Heart left ventricle (tissue), 16 donors: ENCODE data around the gene TMEM198. TPM values are rescaled to one million over a fixed set of nuclear protein-coding genes. Genes with fewer than 3 reads are reported as not detected.

Experiments used
- ATAC-seq, 4 donors: fragments of 200-7000 bp; cut with Tn5 transposase; one replicate each; pipeline ENCODE4 v1.9.1; 2020 to 2022; ENCODE audit warnings: moderate library complexity in 4 of 4, mild to moderate bottlenecking in 3 of 4, moderate number of reproducible peaks in 1 of 4
- DNase-seq, 5 donors: peaks; one replicate each; pipeline ENCODE4 v3.0.0-alpha.2; 2020
- H3K27ac ChIP-seq, 12 donors: fragments of 200-600 bp; sonication (generic) in 4 of 12; one replicate each; pipeline versions ENCODE4 v1.5.0 to v1.8.0; 2016 to 2022; ENCODE audit warnings: mild to moderate bottlenecking in 2 of 12
- H3K27me3 ChIP-seq, 9 donors: fragments of 200-600 bp; sonication (generic) in 2 of 9; one replicate each; pipeline versions ENCODE4 v1.5.1 to v1.8.0; 2016 to 2022; ENCODE audit warnings: mild to moderate bottlenecking in 3 of 9
- H3K36me3 ChIP-seq, 9 donors: fragments of 200-600 bp; sonication (generic) in 2 of 9; one replicate each; pipeline versions ENCODE4 v1.5.0 to v1.8.0; 2018 to 2022; ENCODE audit warnings: mild to moderate bottlenecking in 2 of 9
- H3K4me1 ChIP-seq, 12 donors: fragments of 200-600 bp; sonication (generic) in 4 of 12; one replicate each; pipeline versions ENCODE4 v1.5.0 to v1.8.0; 2016 to 2022; ENCODE audit warnings: mild to moderate bottlenecking in 3 of 12
- H3K4me3 ChIP-seq, 12 donors: fragments of 200-600 bp; sonication (generic) in 4 of 12; one replicate each; pipeline versions ENCODE4 v1.5.0 to v1.8.0; 2017 to 2022; ENCODE audit warnings: mild to moderate bottlenecking in 9 of 12, moderate library complexity in 4 of 12
- H3K9me3 ChIP-seq, 12 donors: fragments of 200-600 bp; sonication (generic) in 4 of 12; one replicate each; pipeline versions ENCODE4 v1.5.0 to v1.8.0; 2016 to 2022; ENCODE audit warnings: mild to moderate bottlenecking in 1 of 12
- POLR2A ChIP-seq, 2 donors: fragments of 450-650 bp; IDR thresholded peaks; one replicate each; pipeline ENCODE4 v1.6.1; 2017; ENCODE audit warnings: antibody characterized with exemption in 2 of 2, mild to moderate bottlenecking in 2 of 2, moderate library complexity in 2 of 2
- WGBS, 4 donors: extraction: QIAGEN DNeasy Blood & Tissue Kit in 2 of 4; methylation state at CpG; one replicate each; pipeline versions ENCODE4 v1.1.5 to v1.1.7; 2013 to 2018; 5-methylcytosine and 5-hydroxymethylcytosine counted together
- intact Hi-C, 10 donors: fragments of 100-400 bp; cut with DNase I; formaldehyde crosslinking; loops; one replicate each; pipeline versions ENCODE4 v1.11.1 to v1.14.2; 2022
- polyA plus RNA-seq, 2 donors: library from polyadenylated mRNA; stranded (reverse); fragments of 200-250 nt; gene quantifications; one replicate each; pipeline ENCODE4 v1.2.3, GENCODE V29; 2013
- total RNA-seq, 9 donors: library from RNA; depleted of rRNA in 2 of 9; stranded (reverse); fragments of >200 nt in 2 of 9; fragmentation: NEBNext Ultra II Directional in 3 of 9; extraction: Animal tissue kit (Norgen Biotek cat#: 25700) in 3 of 9; gene quantifications; one replicate each; pipeline versions ENCODE4 v1.1.0 to v1.2.4, GENCODE V29; 2016 to 2023
- TF ChIP-seq, protein P1 (sequence below), 12 donors: fragments of 200-600 bp; sonication (generic) in 4 of 12; IDR thresholded peaks; one replicate each; pipeline versions ENCODE4 v1.5.0 to v1.8.0; 2018 to 2022; ENCODE audit warnings: antibody characterized with exemption in 12 of 12, mild to moderate bottlenecking in 5 of 12
- donor health status: ischemic (EF 13 %, LVEDD 7.1; RV severe dilation, severe dysfunction).
- donor health status: healthy with polysubstance abuse.
- donor health status: DM: no; HTN: yes; CAD: no.
- donor health status: DM: no; HTN: no; CAD: no.
- donor health status: ischemic (EF 25% LVEDD 6.9; RV normal size, moderate dysfunction).
- donor health status: ischemic (EF 25% LVEDD 5.7; RV mildly dilated, moderate dysfunction).
- donor health status: healthy.
- donor health status: DM: yes; HTN: yes; CAD: no.
- donor health status: ischemic (EF 35%, LVEDD 5.7; RV mildly dilated, moderate dysfunction).
- donor health status: nonischemic (EF 11% LVEDD 7.7; RV severe dilation, severe dysfunction).
- donor health status: DM: yes; HTN: yes; CAD: no.
- donor health status: PGD.
- donor health status: ischemic (EF 29% LVEDD 5.4; RV normal size, mild dysfunction).
- donor health status: nonischemic (EF 23%, LVEDD 6.1; RV moderate dilation, normal function).

TMEM198 gene
- total and polyA plus RNA-seq, 11 donors: 0.65 to 10.2 (median 2.3) TPM

- WGBS, 4 donors: 77 to 89% (median 82%) methylated on average over 6 of the region's 6 CpGs
Observed at GRCh38 chr2:219533930-219534661, 9.7 kb upstream of the TMEM198 start.

GRCh38 chr2:219536425-219536824 lies 7.4 kb upstream of the TMEM198 start:
- WGBS, 4 donors: 80 to 86% (median 81%) methylated on average over 16 of the region's 16 CpGs
- no peaks in the 10 kb centered on the region for H3K9me3 ChIP-seq
- ATAC-seq (no peak), DNase-seq (no peak)
- no peak for TF ChIP-seq POLR2A (IDR thresholded peaks at IDR 0.05)
- TF ChIP-seq, protein P1, sequence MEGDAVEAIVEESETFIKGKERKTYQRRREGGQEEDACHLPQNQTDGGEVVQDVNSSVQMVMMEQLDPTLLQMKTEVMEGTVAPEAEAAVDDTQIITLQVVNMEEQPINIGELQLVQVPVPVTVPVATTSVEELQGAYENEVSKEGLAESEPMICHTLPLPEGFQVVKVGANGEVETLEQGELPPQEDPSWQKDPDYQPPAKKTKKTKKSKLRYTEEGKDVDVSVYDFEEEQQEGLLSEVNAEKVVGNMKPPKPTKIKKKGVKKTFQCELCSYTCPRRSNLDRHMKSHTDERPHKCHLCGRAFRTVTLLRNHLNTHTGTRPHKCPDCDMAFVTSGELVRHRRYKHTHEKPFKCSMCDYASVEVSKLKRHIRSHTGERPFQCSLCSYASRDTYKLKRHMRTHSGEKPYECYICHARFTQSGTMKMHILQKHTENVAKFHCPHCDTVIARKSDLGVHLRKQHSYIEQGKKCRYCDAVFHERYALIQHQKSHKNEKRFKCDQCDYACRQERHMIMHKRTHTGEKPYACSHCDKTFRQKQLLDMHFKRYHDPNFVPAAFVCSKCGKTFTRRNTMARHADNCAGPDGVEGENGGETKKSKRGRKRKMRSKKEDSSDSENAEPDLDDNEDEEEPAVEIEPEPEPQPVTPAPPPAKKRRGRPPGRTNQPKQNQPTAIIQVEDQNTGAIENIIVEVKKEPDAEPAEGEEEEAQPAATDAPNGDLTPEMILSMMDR (IDR thresholded peaks at IDR 0.05): no peak
- peaks cover 0 to 12% (median 0%) of the 10 kb centered on the region in 9 donors for H3K27me3 ChIP-seq
- H3K4me3 ChIP-seq: no peak overlapping the region
- intact Hi-C loops: loop anchor here in 1 of 10 donors (5.0 kb wide), 1 partner anchor 151 kb away; no protein-coding TSS in a partner anchor
- peaks cover 0 to 28% (median 24%) of the 10 kb centered on the region in 9 donors for H3K36me3 ChIP-seq
- H3K27ac ChIP-seq: no peak overlapping the region
- peaks cover 0 to 21% (median 7%) of the 10 kb centered on the region in 12 donors for H3K4me1 ChIP-seq

More at GRCh38 chr2:219533930-219534661, 9.7 kb upstream of the TMEM198 start:
- Histone ChIP-seq H3K9me3 (no peaks in the 10 kb centered on the region), H3K27ac (no peak overlapping the region), H3K27me3 (peaks cover 0 to 21% (median 6%) of the 10 kb centered on the region in 9 donors), H3K4me3 (no peak overlapping the region), H3K36me3 (peaks cover 0 to 5% (median 2%) of the 10 kb centered on the region in 9 donors), H3K4me1 (peaks cover 0 to 23% (median 8%) of the 10 kb centered on the region in 12 donors)
- TF ChIP-seq POLR2A (IDR thresholded peaks at IDR 0.05): no peak
- TF ChIP-seq, protein P1 (IDR thresholded peaks at IDR 0.05): no peak
- intact Hi-C loops: loop anchor here in 4 of 10 donors (2.0 to 5.0 kb wide), 4 partner anchors 37 to 133 kb away; partner anchors contain the start of gene GMPPA (in 1 of the 4)
- ATAC-seq: no peak
- no peak for DNase-seq

DNA sequence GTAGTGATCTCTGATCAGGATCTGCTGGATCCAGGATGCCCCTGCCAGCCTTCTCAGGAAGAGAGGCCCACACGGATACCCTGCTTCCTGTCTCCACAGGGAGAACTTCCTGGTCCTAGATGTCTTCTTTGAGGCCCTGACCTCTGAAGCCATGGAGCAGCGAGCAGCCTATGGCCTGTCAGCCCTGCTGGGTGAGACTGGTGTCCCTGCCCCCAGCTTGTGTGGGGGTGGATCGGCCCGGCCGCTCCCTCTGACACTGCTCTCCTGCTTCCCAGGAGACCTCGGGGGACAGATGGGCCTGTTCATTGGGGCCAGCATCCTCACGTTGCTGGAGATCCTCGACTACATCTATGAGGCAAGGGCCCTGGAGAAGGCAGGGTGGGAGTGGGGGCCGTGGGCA lies 6.9 kb upstream of the TMEM198 start:
- no peaks in the 10 kb centered on the region for H3K9me3 ChIP-seq
- ATAC-seq: no peak
- intact Hi-C loops: loop anchor here in 1 of 10 donors (5.0 kb wide), 1 partner anchor 150 kb away; no protein-coding TSS in a partner anchor

More for the DNA sequence above, 6.9 kb upstream of the TMEM198 start:
- Histone ChIP-seq H3K36me3 (peaks cover 0 to 32% (median 27%) of the 10 kb centered on the region in 9 donors), H3K4me1 (peaks cover 0 to 27% (median 13%) of the 10 kb centered on the region in 12 donors), H3K27ac (no peak overlapping the region), H3K4me3 (no peak overlapping the region), H3K27me3 (peaks cover 0 to 12% (median 0%) of the 10 kb centered on the region in 9 donors)
- WGBS, 4 donors: 42 to 75% (median 57%) methylated on average over 4 to 9 of the region's 9 CpGs
- TF ChIP-seq POLR2A (IDR thresholded peaks at IDR 0.05): no peak
- TF ChIP-seq, protein P1 (IDR thresholded peaks at IDR 0.05): no peak
- no peak for DNase-seq
